ENCODE results near the gene CFAP410.

GRCh38 chr21:44316277-44316900 is 22.8 kb downstream of the CFAP410 start:
- no peak for TF ChIP-seq CTCF (IDR thresholded peaks at IDR 0.05)
- TF ChIP-seq POLR2A (IDR thresholded peaks at IDR 0.05): no peak

Data from stomach (tissue), 4 donors.